ENCODE results near the gene IL34.

IL34 gene

DNA sequence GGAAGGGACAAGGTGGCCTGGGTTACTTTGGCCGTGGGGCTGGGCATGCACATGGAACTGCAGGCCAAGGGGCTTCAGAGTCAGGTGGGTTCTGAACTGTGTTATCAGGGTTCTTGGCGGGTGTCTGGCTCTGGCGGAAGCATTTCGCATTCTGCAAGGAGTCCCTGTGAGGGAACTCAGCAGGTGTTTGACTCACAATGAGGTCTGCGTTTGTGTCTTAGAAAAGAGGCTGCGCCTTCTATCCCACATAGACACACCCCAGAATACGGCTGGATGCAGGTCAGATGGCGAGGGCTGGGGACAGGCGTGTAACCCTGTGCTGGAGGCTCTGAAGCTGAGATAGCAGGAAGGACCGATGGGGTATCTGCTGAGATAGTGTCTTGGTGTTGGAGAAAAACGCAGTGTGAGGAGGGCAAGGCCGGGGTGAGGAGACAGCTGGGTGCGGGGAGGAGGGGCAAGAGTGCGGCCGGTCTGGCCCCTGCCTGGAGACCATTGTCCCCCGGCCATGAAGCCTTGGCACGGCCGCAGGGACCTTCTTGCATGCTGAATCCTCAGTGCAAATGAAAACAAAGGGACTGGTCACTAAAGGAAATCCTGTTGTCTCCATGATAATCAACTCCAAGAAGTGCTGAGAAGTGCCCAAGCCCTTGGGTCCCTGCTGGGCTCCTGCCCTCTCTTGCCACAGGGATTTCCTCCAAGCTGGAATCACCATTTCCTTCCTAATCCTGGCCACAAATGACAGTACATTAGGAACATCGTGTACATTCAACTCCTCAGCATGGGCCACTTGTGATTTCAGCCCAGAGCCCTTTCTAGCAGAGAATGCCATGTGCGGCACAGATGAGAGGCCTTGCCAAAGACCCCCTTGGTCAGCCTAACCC is 62.2 kb downstream of the IL34 start:
- Histone ChIP-seq H3K9me3 (no peaks in the 10 kb centered on the region), H3K4me3 (ENCODE audit: low read depth in 1 of 2, low read length in 1 of 2) (no peak overlapping the region), H3K36me3 (peaks cover 21% of the 10 kb centered on the region), H3K27me3 (no peaks in the 10 kb centered on the region), H3K4me1 (ENCODE audit: control insufficient read depth in 1 of 2, insufficient read depth in 1 of 2, low read depth in 1 of 2, low read length in 1 of 2) (no peaks in the 10 kb centered on the region), H3K27ac (no peak overlapping the region)
- TF ChIP-seq, protein P1, sequence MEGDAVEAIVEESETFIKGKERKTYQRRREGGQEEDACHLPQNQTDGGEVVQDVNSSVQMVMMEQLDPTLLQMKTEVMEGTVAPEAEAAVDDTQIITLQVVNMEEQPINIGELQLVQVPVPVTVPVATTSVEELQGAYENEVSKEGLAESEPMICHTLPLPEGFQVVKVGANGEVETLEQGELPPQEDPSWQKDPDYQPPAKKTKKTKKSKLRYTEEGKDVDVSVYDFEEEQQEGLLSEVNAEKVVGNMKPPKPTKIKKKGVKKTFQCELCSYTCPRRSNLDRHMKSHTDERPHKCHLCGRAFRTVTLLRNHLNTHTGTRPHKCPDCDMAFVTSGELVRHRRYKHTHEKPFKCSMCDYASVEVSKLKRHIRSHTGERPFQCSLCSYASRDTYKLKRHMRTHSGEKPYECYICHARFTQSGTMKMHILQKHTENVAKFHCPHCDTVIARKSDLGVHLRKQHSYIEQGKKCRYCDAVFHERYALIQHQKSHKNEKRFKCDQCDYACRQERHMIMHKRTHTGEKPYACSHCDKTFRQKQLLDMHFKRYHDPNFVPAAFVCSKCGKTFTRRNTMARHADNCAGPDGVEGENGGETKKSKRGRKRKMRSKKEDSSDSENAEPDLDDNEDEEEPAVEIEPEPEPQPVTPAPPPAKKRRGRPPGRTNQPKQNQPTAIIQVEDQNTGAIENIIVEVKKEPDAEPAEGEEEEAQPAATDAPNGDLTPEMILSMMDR (IDR thresholded peaks at IDR 0.05): no peak

- Histone ChIP-seq H3K9me3 (no peaks in the 10 kb centered on the region), H3K36me3 (peaks cover 21% of the 10 kb centered on the region), H3K27me3 (no peaks in the 10 kb centered on the region), H3K4me3 (ENCODE audit: low read depth in 1 of 2, low read length in 1 of 2) (no peak overlapping the region), H3K27ac (no peak overlapping the region), H3K4me1 (ENCODE audit: control insufficient read depth in 1 of 2, insufficient read depth in 1 of 2, low read depth in 1 of 2, low read length in 1 of 2) (no peaks in the 10 kb centered on the region)
- TF ChIP-seq, protein P1 (IDR thresholded peaks at IDR 0.05): no peak
These were observed 63.1 kb downstream of the IL34 start for GRCh38 chr16:70709457-70709856.

DNA sequence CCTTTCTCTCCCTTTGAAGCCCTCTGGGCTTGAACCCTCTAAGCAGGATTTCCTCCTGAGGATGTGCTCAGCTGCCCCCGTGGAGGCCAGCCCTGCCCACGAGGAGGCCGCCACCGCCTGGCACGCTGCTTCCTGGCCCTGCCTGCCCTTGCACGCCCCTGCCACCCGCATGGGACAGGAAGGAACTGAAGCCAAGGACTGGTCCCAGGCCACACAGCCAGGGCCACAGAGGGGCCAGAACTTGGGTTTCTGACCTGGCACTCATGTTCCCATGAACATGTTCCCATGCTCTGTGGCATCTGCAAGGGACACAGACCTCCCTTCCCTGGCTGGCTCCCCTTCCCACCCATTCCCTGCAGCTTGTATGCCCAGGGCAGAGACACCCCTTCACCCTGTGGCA is 63.6 kb downstream of the IL34 start:
- Histone ChIP-seq H3K27ac (no peak overlapping the region), H3K4me1 (ENCODE audit: control insufficient read depth in 1 of 2, insufficient read depth in 1 of 2, low read depth in 1 of 2, low read length in 1 of 2) (no peaks in the 10 kb centered on the region), H3K9me3 (no peaks in the 10 kb centered on the region), H3K36me3 (peaks cover 21% of the 10 kb centered on the region), H3K4me3 (ENCODE audit: low read depth in 1 of 2, low read length in 1 of 2) (no peak overlapping the region), H3K27me3 (no peaks in the 10 kb centered on the region)
- TF ChIP-seq, protein P1 (IDR thresholded peaks at IDR 0.05): no peak
